Effector memory CD4-positive, alpha-beta T cell (primary cell): ENCODE data around the gene NF2.

Experiments
- DNase-seq, 3 donors: peaks; one replicate each; pipeline ENCODE4 v3.0.0-alpha.2; 2020
- H3K27ac ChIP-seq: 2 replicates; pipeline ENCODE4 v1.7.0; 2013; ENCODE audit warnings: mild to moderate bottlenecking, low read length, moderate library complexity; ENCODE audit not compliant: insufficient read depth, poor library complexity, severe bottlenecking
- H3K27me3 ChIP-seq: replicated peaks from 2 replicates; pipeline ENCODE4 v1.7.0; 2013; ENCODE audit warnings: mild to moderate bottlenecking, low read length; ENCODE audit not compliant: insufficient read depth, control insufficient read depth, poor library complexity, severe bottlenecking
- H3K36me3 ChIP-seq: 2 replicates; pipeline ENCODE4 v1.7.0; 2013; ENCODE audit warnings: mild to moderate bottlenecking, low read length, moderate library complexity; ENCODE audit not compliant: control insufficient read depth, insufficient read depth
- H3K4me1 ChIP-seq: 2 replicates; pipeline ENCODE4 v1.7.0; 2013; ENCODE audit warnings: low read length, mild to moderate bottlenecking; ENCODE audit not compliant: control insufficient read depth, insufficient read depth, poor library complexity, severe bottlenecking
- H3K4me3 ChIP-seq: 2 replicates; pipeline ENCODE4 v1.7.0; 2013; ENCODE audit warnings: low read length, low read depth, mild to moderate bottlenecking; ENCODE audit not compliant: insufficient read depth, poor library complexity, severe bottlenecking
- H3K9me3 ChIP-seq: 2 replicates; pipeline ENCODE4 v1.7.0; 2013; ENCODE audit warnings: mild to moderate bottlenecking, low read length, moderate library complexity; ENCODE audit not compliant: control insufficient read depth

The NF2 gene

GRCh38 chr22:29637181-29637580 lies 33.7 kb downstream of the NF2 start:
- no peaks in the 10 kb centered on the region for H3K9me3 ChIP-seq
- peaks cover 18% of the 10 kb centered on the region for H3K36me3 ChIP-seq
- H3K27me3 ChIP-seq: no peaks in the 10 kb centered on the region
- DNase-seq: no peak
- H3K27ac ChIP-seq: no peak overlapping the region
- H3K4me1 ChIP-seq: no peaks in the 10 kb centered on the region
- H3K4me3 ChIP-seq: no peak overlapping the region

- peaks cover 13% of the 10 kb centered on the region for H3K36me3 ChIP-seq
- no peaks in the 10 kb centered on the region for H3K9me3 ChIP-seq
- H3K4me3 ChIP-seq: no peak overlapping the region
- H3K27ac ChIP-seq: no peak overlapping the region
- H3K27me3 ChIP-seq: no peaks in the 10 kb centered on the region
- H3K4me1 ChIP-seq: no peaks in the 10 kb centered on the region
- no peak for DNase-seq
Observed at GRCh38 chr22:29638678-29639077, 35.2 kb downstream of the NF2 start.

- Histone ChIP-seq H3K4me3 (no peak overlapping the region), H3K27ac (no peak overlapping the region), H3K27me3 (no peaks in the 10 kb centered on the region), H3K36me3 (peaks cover 13% of the 10 kb centered on the region), H3K4me1 (no peaks in the 10 kb centered on the region), H3K9me3 (no peaks in the 10 kb centered on the region)
- DNase-seq: no peak
Observed at GRCh38 chr22:29639096-29639495, 35.7 kb downstream of the NF2 start.

- no peaks in the 10 kb centered on the region for H3K9me3 ChIP-seq
- peaks cover 20% of the 10 kb centered on the region for H3K36me3 ChIP-seq
- H3K4me3 ChIP-seq: no peak overlapping the region
- H3K27ac ChIP-seq: no peak overlapping the region
- DNase-seq: no peak
- H3K27me3 ChIP-seq: no peaks in the 10 kb centered on the region
- H3K4me1 ChIP-seq: no peaks in the 10 kb centered on the region
Observed at GRCh38 chr22:29641042-29641699, 37.7 kb downstream of the NF2 start.

- Histone ChIP-seq H3K4me1 (no peaks in the 10 kb centered on the region), H3K9me3 (no peaks in the 10 kb centered on the region), H3K27ac (no peak overlapping the region), H3K4me3 (no peak overlapping the region), H3K27me3 (no peaks in the 10 kb centered on the region), H3K36me3 (peaks cover 20% of the 10 kb centered on the region)
- no peak for DNase-seq
Observed at GRCh38 chr22:29641700-29642330, 38.4 kb downstream of the NF2 start.

GRCh38 chr22:29642694-29643093 lies 39.3 kb downstream of the NF2 start:
- peaks cover 16% of the 10 kb centered on the region for H3K36me3 ChIP-seq
- no peaks in the 10 kb centered on the region for H3K9me3 ChIP-seq
- H3K4me1 ChIP-seq: no peaks in the 10 kb centered on the region
- no peak overlapping the region for H3K4me3 ChIP-seq
- DNase-seq: no peak
- no peak overlapping the region for H3K27ac ChIP-seq
- no peaks in the 10 kb centered on the region for H3K27me3 ChIP-seq

GRCh38 chr22:29647954-29648737 lies 44.7 kb downstream of the NF2 start:
- H3K36me3 ChIP-seq: peaks cover 7% of the 10 kb centered on the region
- H3K4me1 ChIP-seq: no peaks in the 10 kb centered on the region
- no peak for DNase-seq
- H3K27me3 ChIP-seq: no peaks in the 10 kb centered on the region
- no peak overlapping the region for H3K4me3 ChIP-seq
- no peak overlapping the region for H3K27ac ChIP-seq
- H3K9me3 ChIP-seq: no peaks in the 10 kb centered on the region

GRCh38 chr22:29650370-29650769 lies 46.9 kb downstream of the NF2 start:
- Histone ChIP-seq H3K9me3 (no peaks in the 10 kb centered on the region), H3K36me3 (peaks cover 2% of the 10 kb centered on the region), H3K4me1 (no peaks in the 10 kb centered on the region), H3K4me3 (no peak overlapping the region), H3K27ac (no peak overlapping the region), H3K27me3 (no peaks in the 10 kb centered on the region)
- no peak for DNase-seq

- H3K36me3 ChIP-seq: no peaks in the 10 kb centered on the region
- H3K27ac ChIP-seq: no peak overlapping the region
- H3K27me3 ChIP-seq: no peaks in the 10 kb centered on the region
- no peaks in the 10 kb centered on the region for H3K4me1 ChIP-seq
- no peak for DNase-seq
- H3K4me3 ChIP-seq: no peak overlapping the region
- no peaks in the 10 kb centered on the region for H3K9me3 ChIP-seq
Observed at GRCh38 chr22:29651652-29652051, 48.2 kb downstream of the NF2 start.

GRCh38 chr22:29654420-29654819 lies 51.0 kb downstream of the NF2 start:
- Histone ChIP-seq H3K9me3 (no peaks in the 10 kb centered on the region), H3K27me3 (no peaks in the 10 kb centered on the region), H3K36me3 (peaks cover 3% of the 10 kb centered on the region), H3K4me1 (no peaks in the 10 kb centered on the region), H3K27ac (no peak overlapping the region), H3K4me3 (no peak overlapping the region)
- no peak for DNase-seq
